A549 (cell line): ENCODE data around the gene ZFHX3. TPM values are rescaled to one million over a fixed set of nuclear protein-coding genes. Genes with fewer than 3 reads are reported as not detected.

Experiments
- ATAC-seq, 2 experiments: fragments of 200-7000 bp in 1 of 2; fragments of >200 bp in 1 of 2; cut with Nextera tagmentation in 1 of 2; cut with Tn5 transposase in 1 of 2; 3 replicates each; pipeline versions ENCODE4 v1.8.0 to v1.9.1; 2018 to 2020; ENCODE audit warnings: mild to moderate bottlenecking in 1 of 2, moderate library complexity in 1 of 2
- CTCF ChIA-PET: fragments of 300-600 bp; sonication (Branson Sonifier 250); formaldehyde crosslinking; extraction: SDS; loops from one replicate; lab custom pipeline; 2021; ENCODE audit warnings: antibody characterized with exemption, inconsistent platforms; lab: Yijun Ruan, JAX
- POLR2A ChIA-PET: fragments of 350-600 bp; formaldehyde crosslinking; extraction: SDS; loops from one replicate; lab custom pipeline; 2021; ENCODE audit warnings: antibody characterized with exemption, inconsistent platforms; lab: Yijun Ruan, JAX
- DNase-seq, 2 experiments: peaks; one replicate each; pipeline versions ENCODE4 v3.0.0 to v3.0.0-alpha.2; 2011 to 2016; ENCODE audit warnings: low read depth in 1 of 2, low spot score in 1 of 2
- FAIRE-seq: peaks from 2 replicates; lab custom pipeline; 2011; peaks lifted over from hg19 to GRCh38; lab: Jason Lieb, UNC
- H3K27ac ChIP-seq, 2 experiments: fragments of >200 bp; sonication (Bioruptor Twin); formaldehyde crosslinking; 3 replicates each; pipeline ENCODE4 v1.5.1; 2016 to 2017
- H3K4me1 ChIP-seq: fragments of >200 bp; sonication (Bioruptor Twin); formaldehyde crosslinking; 3 replicates; pipeline ENCODE4 v1.6.1; 2016
- H3K4me2 ChIP-seq: fragments of >200 bp; sonication (Bioruptor Twin); formaldehyde crosslinking; 3 replicates; pipeline ENCODE4 v1.6.1; 2016
- H3K4me3 ChIP-seq: fragments of >200 bp; sonication (Bioruptor Twin); formaldehyde crosslinking; 3 replicates; pipeline ENCODE4 v1.5.1; 2016
- H3K9me3 ChIP-seq: fragments of >200 bp; sonication (Bioruptor Twin); formaldehyde crosslinking; 3 replicates; pipeline ENCODE4 v1.6.1; 2016
- CBX2 ChIP-seq: fragments of 200-600 bp; sonication (generic); IDR thresholded peaks from 2 replicates; pipeline ENCODE4 v1.6.1; 2016; ENCODE audit warnings: low read depth, mild to moderate bottlenecking, borderline replicate concordance
- CBX8 ChIP-seq: fragments of 200-600 bp; sonication (generic); IDR thresholded peaks from 2 replicates; pipeline ENCODE4 v1.6.1; 2016
- ESRRA ChIP-seq: fragments of 150-350 bp; IDR thresholded peaks from 2 replicates; pipeline ENCODE4 v1.6.1; 2014; ENCODE audit warnings: mild to moderate bottlenecking, low read length, borderline replicate concordance
- FOSL2 ChIP-seq, 2 experiments: fragments of 450-650 bp in 1 of 2; fragments of >200 bp in 1 of 2; sonication (Bioruptor Twin) in 1 of 2; formaldehyde crosslinking; IDR thresholded peaks; 2 replicates each; pipeline versions ENCODE4 v1.5.0 to v1.6.1; 2016 to 2020; ENCODE audit warnings: mild to moderate bottlenecking in 1 of 2, moderate library complexity in 1 of 2
- FOXS1 ChIP-seq: fragments of 250-450 bp; sonication (Bioruptor Pico); IDR thresholded peaks from 2 replicates; pipeline ENCODE4 v1.5.0; 2020; ENCODE audit warnings: mild to moderate bottlenecking, moderate library complexity
- HOXB5 ChIP-seq: fragments of 250-450 bp; sonication (Bioruptor Pico); IDR thresholded peaks from 2 replicates; pipeline ENCODE4 v1.5.0; 2020; ENCODE audit warnings: mild to moderate bottlenecking, moderate library complexity
- JUN ChIP-seq, 2 experiments: fragments of >200 bp; sonication (Bioruptor Twin); formaldehyde crosslinking; IDR thresholded peaks; 2 replicates in 1 of 2; 3 replicates in 1 of 2; pipeline ENCODE4 v1.6.1; 2016 to 2017
- JUNB ChIP-seq: fragments of >200 bp; sonication (Bioruptor Twin); formaldehyde crosslinking; IDR thresholded peaks from 2 replicates; pipeline ENCODE4 v1.6.1; 2016
- MAFK ChIP-seq: fragments of 450-650 bp; IDR thresholded peaks from 2 replicates; pipeline ENCODE4 v1.6.1; 2014; ENCODE audit not compliant: partially characterized antibody
- NR3C1 ChIP-seq: fragments of >200 bp; sonication (Bioruptor Twin); formaldehyde crosslinking; IDR thresholded peaks from 3 replicates; pipeline ENCODE4 v1.6.1; 2017
- PHF8 ChIP-seq: fragments of 200-600 bp; sonication (generic); IDR thresholded peaks from 2 replicates; pipeline ENCODE4 v1.6.1; 2016; ENCODE audit warnings: low read depth, mild to moderate bottlenecking, antibody characterized with exemption, moderate library complexity, borderline replicate concordance
- RAD21 ChIP-seq, 2 experiments: fragments of >200 bp in 1 of 2; sonication (Bioruptor Twin) in 1 of 2; formaldehyde crosslinking in 1 of 2; IDR thresholded peaks in 1 of 2; conservative IDR thresholded peaks in 1 of 2; 2 replicates in 1 of 2; 3 replicates in 1 of 2; pipeline ENCODE4 v1.6.1; 2012 to 2018; ENCODE audit warnings: inconsistent platforms in 1 of 2
- SMC3 ChIP-seq: fragments of >200 bp; sonication (Bioruptor Twin); formaldehyde crosslinking; IDR thresholded peaks from 3 replicates; pipeline ENCODE4 v1.6.1; 2018; ENCODE audit warnings: inconsistent platforms
- TFCP2L1 ChIP-seq: fragments of 250-450 bp; sonication (Bioruptor Pico); IDR thresholded peaks from 2 replicates; pipeline ENCODE4 v1.5.0; 2021; ENCODE audit warnings: mild to moderate bottlenecking
- WGBS: methylation state at CpG from one replicate; pipeline ENCODE4 v1.1.6; 2017; ENCODE audit errors: missing lambda C conversion rate; 5-methylcytosine and 5-hydroxymethylcytosine counted together
- polyA plus RNA-seq, 4 experiments: library from polyadenylated mRNA; depleted of rRNA in 3 of 4; stranded (reverse); fragments of >200 nt; fragmentation: RNase III in 1 of 4; extraction: RNeasy Plus Mini Kit Qiagen cat#74134 plus additional on column Dnase treatment in 1 of 4; gene quantifications; 2 replicates in 3 of 4; 3 replicates in 1 of 4; pipeline ENCODE4 v1.2.3, GENCODE V29; 2011 to 2017
- TF ChIP-seq, protein P1 (sequence below): fragments of >200 bp; sonication (Bioruptor Twin); formaldehyde crosslinking; IDR thresholded peaks from 3 replicates; pipeline ENCODE4 v1.5.1; 2016
- TF ChIP-seq, protein P2 (sequence below): fragments of >200 bp; sonication (Bioruptor Twin); formaldehyde crosslinking; IDR thresholded peaks from 3 replicates; pipeline ENCODE4 v1.6.1; 2016
- TF ChIP-seq, protein P3 (sequence below): fragments of 250-450 bp; sonication (Bioruptor Pico); IDR thresholded peaks from 2 replicates; pipeline ENCODE4 v1.5.0; 2021; ENCODE audit warnings: mild to moderate bottlenecking, moderate library complexity, borderline replicate concordance
- TF ChIP-seq, protein P4 (sequence below): IDR thresholded peaks from 2 replicates; pipeline ENCODE4 v1.6.1; 2012; ENCODE audit warnings: low read depth, borderline replicate concordance
- TF ChIP-seq, protein P5 (sequence below): fragments of 200-600 bp; sonication (generic); IDR thresholded peaks from 2 replicates; pipeline ENCODE4 v1.6.1; 2016; ENCODE audit warnings: antibody characterized with exemption, mild to moderate bottlenecking, moderate library complexity

The ZFHX3 gene
- polyA plus RNA-seq, 2 of the 4 experiments (the other 2 are of a cell fraction) = 3.9 to 6.5 TPM

DNA sequence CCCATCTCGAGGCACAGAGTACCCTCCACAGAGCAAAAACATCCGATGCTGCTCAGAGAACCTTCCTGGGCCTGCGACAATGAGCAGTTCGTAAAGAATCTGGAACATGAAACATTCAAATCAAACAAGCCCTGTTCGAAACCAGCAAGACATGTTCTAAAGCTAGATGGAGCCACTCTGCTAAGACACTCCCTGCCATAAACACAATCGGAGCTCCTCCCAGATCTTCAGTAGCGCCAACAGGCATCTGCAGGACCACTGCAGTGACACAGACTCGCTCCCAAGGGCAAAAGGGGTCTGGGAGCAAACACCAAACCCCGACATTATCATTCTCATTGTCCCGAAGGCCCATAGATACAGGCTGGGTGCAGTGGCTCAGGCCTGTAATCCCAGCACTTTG is 108.7 kb downstream of the ZFHX3 start:
- CTCF ChIA-PET = interaction anchor here (0.6 to 2.9 kb wide), 14 partner anchors 8 to 467 kb away, joined by 3 to 16 read pairs (median 4); no protein-coding TSS in a partner anchor
- FAIRE-seq = no peak
- Histone ChIP-seq H3K27ac (peak overlapping the region; percentile 77 to 83), H3K4me1 (peaks cover 39% of the 10 kb centered on the region), H3K4me2 (peak overlapping the region; percentile 81), H3K4me3 (0 out of 3 replicates have a peak overlapping the region, but pooled peaks have one; percentile 9), H3K9me3 (no peaks in the 10 kb centered on the region)
- POLR2A ChIA-PET = no interaction called here
- DNase-seq = peak; percentile 41 to 64
- TF ChIP-seq RAD21 (conservative IDR thresholded peaks at IDR 0.05 in 1 of 2, IDR thresholded peaks at IDR 0.05 in 1 of 2) = peak; percentile 31 to 35; a peak in 3 of 5 replicates
- no peak for TF ChIP-seq NR3C1
- TF ChIP-seq, protein P1, sequence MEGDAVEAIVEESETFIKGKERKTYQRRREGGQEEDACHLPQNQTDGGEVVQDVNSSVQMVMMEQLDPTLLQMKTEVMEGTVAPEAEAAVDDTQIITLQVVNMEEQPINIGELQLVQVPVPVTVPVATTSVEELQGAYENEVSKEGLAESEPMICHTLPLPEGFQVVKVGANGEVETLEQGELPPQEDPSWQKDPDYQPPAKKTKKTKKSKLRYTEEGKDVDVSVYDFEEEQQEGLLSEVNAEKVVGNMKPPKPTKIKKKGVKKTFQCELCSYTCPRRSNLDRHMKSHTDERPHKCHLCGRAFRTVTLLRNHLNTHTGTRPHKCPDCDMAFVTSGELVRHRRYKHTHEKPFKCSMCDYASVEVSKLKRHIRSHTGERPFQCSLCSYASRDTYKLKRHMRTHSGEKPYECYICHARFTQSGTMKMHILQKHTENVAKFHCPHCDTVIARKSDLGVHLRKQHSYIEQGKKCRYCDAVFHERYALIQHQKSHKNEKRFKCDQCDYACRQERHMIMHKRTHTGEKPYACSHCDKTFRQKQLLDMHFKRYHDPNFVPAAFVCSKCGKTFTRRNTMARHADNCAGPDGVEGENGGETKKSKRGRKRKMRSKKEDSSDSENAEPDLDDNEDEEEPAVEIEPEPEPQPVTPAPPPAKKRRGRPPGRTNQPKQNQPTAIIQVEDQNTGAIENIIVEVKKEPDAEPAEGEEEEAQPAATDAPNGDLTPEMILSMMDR = peak; percentile 20; the same call in 2 of the 3 replicates
- TF ChIP-seq TFCP2L1 (CRISPR knock-in tag) = no peak
- TF ChIP-seq, protein P2, sequence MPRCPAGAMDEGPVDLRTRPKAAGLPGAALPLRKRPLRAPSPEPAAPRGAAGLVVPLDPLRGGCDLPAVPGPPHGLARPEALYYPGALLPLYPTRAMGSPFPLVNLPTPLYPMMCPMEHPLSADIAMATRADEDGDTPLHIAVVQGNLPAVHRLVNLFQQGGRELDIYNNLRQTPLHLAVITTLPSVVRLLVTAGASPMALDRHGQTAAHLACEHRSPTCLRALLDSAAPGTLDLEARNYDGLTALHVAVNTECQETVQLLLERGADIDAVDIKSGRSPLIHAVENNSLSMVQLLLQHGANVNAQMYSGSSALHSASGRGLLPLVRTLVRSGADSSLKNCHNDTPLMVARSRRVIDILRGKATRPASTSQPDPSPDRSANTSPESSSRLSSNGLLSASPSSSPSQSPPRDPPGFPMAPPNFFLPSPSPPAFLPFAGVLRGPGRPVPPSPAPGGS = no peak
- TF ChIP-seq, protein P3, sequence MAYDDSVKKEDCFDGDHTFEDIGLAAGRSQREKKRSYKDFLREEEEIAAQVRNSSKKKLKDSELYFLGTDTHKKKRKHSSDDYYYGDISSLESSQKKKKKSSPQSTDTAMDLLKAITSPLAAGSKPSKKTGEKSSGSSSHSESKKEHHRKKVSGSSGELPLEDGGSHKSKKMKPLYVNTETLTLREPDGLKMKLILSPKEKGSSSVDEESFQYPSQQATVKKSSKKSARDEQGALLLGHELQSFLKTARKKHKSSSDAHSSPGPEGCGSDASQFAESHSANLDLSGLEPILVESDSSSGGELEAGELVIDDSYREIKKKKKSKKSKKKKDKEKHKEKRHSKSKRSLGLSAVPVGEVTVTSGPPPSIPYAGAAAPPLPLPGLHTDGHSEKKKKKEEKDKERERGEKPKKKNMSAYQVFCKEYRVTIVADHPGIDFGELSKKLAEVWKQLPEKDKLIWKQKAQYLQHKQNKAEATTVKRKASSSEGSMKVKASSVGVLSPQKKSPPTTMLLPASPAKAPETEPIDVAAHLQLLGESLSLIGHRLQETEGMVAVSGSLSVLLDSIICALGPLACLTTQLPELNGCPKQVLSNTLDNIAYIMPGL (CRISPR knock-in tag) = no peak
- TF ChIP-seq, protein P4, sequence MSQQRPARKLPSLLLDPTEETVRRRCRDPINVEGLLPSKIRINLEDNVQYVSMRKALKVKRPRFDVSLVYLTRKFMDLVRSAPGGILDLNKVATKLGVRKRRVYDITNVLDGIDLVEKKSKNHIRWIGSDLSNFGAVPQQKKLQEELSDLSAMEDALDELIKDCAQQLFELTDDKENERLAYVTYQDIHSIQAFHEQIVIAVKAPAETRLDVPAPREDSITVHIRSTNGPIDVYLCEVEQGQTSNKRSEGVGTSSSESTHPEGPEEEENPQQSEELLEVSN = no peak
- no peak for TF ChIP-seq SMC3
- no peak for TF ChIP-seq CBX2
- TF ChIP-seq, protein P5, sequence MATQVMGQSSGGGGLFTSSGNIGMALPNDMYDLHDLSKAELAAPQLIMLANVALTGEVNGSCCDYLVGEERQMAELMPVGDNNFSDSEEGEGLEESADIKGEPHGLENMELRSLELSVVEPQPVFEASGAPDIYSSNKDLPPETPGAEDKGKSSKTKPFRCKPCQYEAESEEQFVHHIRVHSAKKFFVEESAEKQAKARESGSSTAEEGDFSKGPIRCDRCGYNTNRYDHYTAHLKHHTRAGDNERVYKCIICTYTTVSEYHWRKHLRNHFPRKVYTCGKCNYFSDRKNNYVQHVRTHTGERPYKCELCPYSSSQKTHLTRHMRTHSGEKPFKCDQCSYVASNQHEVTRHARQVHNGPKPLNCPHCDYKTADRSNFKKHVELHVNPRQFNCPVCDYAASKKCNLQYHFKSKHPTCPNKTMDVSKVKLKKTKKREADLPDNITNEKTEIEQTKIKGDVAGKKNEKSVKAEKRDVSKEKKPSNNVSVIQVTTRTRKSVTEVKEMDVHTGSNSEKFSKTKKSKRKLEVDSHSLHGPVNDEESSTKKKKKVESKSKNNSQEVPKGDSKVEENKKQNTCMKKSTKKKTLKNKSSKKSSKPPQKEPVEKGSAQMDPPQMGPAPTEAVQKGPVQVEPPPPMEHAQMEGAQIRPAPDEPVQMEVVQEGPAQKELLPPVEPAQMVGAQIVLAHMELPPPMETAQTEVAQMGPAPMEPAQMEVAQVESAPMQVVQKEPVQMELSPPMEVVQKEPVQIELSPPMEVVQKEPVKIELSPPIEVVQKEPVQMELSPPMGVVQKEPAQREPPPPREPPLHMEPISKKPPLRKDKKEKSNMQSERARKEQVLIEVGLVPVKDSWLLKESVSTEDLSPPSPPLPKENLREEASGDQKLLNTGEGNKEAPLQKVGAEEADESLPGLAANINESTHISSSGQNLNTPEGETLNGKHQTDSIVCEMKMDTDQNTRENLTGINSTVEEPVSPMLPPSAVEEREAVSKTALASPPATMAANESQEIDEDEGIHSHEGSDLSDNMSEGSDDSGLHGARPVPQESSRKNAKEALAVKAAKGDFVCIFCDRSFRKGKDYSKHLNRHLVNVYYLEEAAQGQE = no peak
- TF ChIP-seq ESRRA = no peak
- TF ChIP-seq, all 56 proteins: peak for 2
- peak; percentile 72 to 82 for ATAC-seq
- 36% methylated on average over 10 of the region's 10 CpGs for WGBS

DNA sequence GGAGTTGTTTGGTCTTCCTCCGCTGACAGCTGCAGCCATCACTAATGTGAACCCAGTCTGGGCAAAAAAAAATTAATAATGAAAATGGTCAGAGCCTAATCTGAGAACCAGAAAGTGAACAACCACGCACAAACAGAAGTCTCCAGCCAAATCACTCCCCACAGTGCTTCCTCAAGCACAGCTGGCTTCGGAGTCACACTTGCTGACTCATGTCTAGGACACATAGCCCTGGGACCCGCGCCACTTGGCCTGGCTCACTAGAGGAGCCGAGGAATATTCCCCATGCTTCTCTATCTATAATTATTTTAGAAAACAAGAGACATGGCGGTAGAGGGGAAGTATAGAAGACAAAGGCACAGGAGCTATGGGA is 109.1 kb downstream of the ZFHX3 start:
- ChIA-PET POLR2A (no interaction called here), CTCF (interaction anchor here (0.6 to 2.9 kb wide), 13 partner anchors 10 to 467 kb away, joined by 3 to 16 read pairs (median 4); no protein-coding TSS in a partner anchor)
- peak overlapping the region; percentile 81 for H3K4me2 ChIP-seq
- ATAC-seq (peak; percentile 71 to 83), DNase-seq (peak; percentile 51 to 59), FAIRE-seq (no peak)
- no peaks in the 10 kb centered on the region for H3K9me3 ChIP-seq
- H3K4me3 ChIP-seq = 0 out of 3 replicates have a peak overlapping the region, but pooled peaks have one; percentile 9
- H3K27ac ChIP-seq = peak overlapping the region; percentile 77 to 83
- 38% methylated on average over 7 of the region's 7 CpGs for WGBS
- H3K4me1 ChIP-seq = peaks cover 39% of the 10 kb centered on the region
- TF ChIP-seq MAFK (peak; percentile 59), JUNB (peak; percentile 24; the same call in 1 of the 2 replicates), HOXB5 (CRISPR knock-in tag) (no peak), PHF8 (no peak), JUN (IDR thresholded peaks at IDR 0.05) (no peak), FOSL2 (IDR thresholded peaks at IDR 0.05) (no peak), FOSL2 (CRISPR knock-in tag; IDR thresholded peaks at IDR 0.05) (peak; percentile 44), CBX8 (no peak), FOXS1 (no peak)
